Measurements from ENCODE around the gene S100A4.

S100A4 gene

GRCh38 chr1:153536671-153537375 lies 8.8 kb downstream of the S100A4 start:
- POLR2A ChIA-PET, result interaction anchor here (1.0 to 5.5 kb wide), 10 partner anchors 8 to 90 kb away, joined by 3 to 128 read pairs (median 16); partner anchors contain the start of genes S100A13, S100A16, S100A2 and S100A4
- DNase-seq (ENCODE audit: low read depth, low spot score), result no peak
- peak overlapping the region; percentile 99; the same call in 1 of the 2 replicates for H3K4me3 ChIP-seq (ENCODE audit: low read depth, low read length)
- CTCF ChIA-PET, result interaction anchor here (5.7 to 14.8 kb wide), 5 partner anchors 9 to 34 kb away, joined by 50 to 333 read pairs (median 97); partner anchors contain the start of genes S100A2, S100A3 and S100A4
- no peak for TF ChIP-seq CTCF (IDR thresholded peaks at IDR 0.05; ENCODE audit: insufficient read depth, low read length, missing control alignments)

- no peak for DNase-seq (ENCODE audit: low read depth, low spot score)
- peak overlapping the region; percentile 99 for H3K4me3 ChIP-seq (ENCODE audit: low read depth, low read length)
- POLR2A ChIA-PET, result interaction anchor here (0.6 to 5.5 kb wide), 16 partner anchors 9 to 98 kb away, joined by 3 to 128 read pairs (median 4); partner anchors contain the start of genes CHTOP, S100A13, S100A16 and S100A2
- CTCF ChIA-PET, result interaction anchor here (1.2 to 14.8 kb wide), 7 partner anchors 10 to 184 kb away, joined by 3 to 333 read pairs (median 80); partner anchors contain the start of genes S100A1, S100A13, S100A2 and S100A3
- TF ChIP-seq CTCF (IDR thresholded peaks at IDR 0.05; ENCODE audit: insufficient read depth, low read length, missing control alignments), result no peak
These were observed 9.5 kb downstream of the S100A4 start for GRCh38 chr1:153536012-153536670.

DNA sequence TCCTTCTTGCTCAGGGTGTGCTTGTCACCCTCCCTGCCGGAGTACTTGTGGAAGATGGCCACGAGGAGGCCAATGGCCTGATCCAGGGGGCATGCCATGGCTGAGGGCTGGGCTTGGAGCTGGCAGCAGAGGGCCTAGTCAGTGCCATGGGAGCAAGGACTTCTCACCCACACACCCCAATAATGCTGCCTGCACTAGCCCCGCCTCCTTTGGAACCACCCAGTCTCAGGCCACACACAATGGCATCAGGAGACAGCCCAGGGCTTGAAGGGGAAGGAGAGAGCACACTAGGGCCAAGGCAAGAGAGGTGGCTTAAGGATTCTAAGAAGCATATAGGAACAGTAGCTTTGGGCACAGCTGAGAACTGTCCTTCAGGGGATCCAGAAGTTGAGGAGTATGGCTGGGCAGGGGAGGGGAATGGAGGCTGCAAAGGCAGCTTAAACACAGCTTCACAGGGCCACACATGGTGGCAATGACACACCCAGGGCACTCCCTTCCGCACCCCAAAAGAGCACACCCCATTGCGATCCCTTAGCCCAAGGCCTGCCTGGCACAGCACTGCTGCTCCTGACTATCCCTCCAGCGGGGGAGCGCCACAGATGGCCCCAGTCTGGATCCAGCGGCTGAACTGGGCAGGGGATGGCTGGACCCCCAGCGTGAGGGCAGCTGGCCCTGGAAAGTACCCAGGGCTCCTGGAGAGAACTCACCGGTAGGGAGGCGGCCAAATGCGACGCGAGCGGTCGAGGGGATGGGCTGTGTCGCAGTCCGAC lies 10.2 kb downstream of the S100A4 start, which contains the start of gene S100A6:
Gene S100A6 (minus strand): TSS at position 750 of the 770 bp plus-strand sequence. CDS start 652 bp downstream, at position 98.
- DNase-seq (ENCODE audit: low read depth, low spot score), result no peak
- peak within 1 kb of the TSS; percentile 99 for H3K4me3 ChIP-seq (ENCODE audit: low read depth, low read length)
- POLR2A ChIA-PET, result interaction anchor here (0.6 to 5.5 kb wide), 19 partner anchors 10 to 118 kb away, joined by 3 to 128 read pairs (median 5); partner anchors contain the start of genes CHTOP, S100A13, S100A16 and S100A2
- CTCF ChIA-PET, result interaction anchor here (0.8 to 14.8 kb wide), 10 partner anchors 10 to 183 kb away, joined by 3 to 333 read pairs (median 39); partner anchors contain the start of genes S100A1, S100A13, S100A16 and S100A2
- peak; percentile 25 for TF ChIP-seq CTCF (IDR thresholded peaks at IDR 0.05; ENCODE audit: insufficient read depth, low read length, missing control alignments)

GRCh38 chr1:153534925-153535241 lies 10.7 kb downstream of the S100A4 start:
- H3K4me3 ChIP-seq (ENCODE audit: low read depth, low read length), result peak overlapping the region; percentile 99
- ChIA-PET CTCF (interaction anchor here (0.8 to 14.8 kb wide), 11 partner anchors 10 to 215 kb away, joined by 3 to 333 read pairs (median 22); partner anchors contain the start of genes S100A1, S100A13, S100A16 and S100A2), POLR2A (interaction anchor here (1.0 to 5.5 kb wide), 16 partner anchors 10 to 119 kb away, joined by 3 to 128 read pairs (median 8); partner anchors contain the start of genes CHTOP, S100A13, S100A16 and S100A2)
- DNase-seq (ENCODE audit: low read depth, low spot score), result no peak
- TF ChIP-seq CTCF (IDR thresholded peaks at IDR 0.05; ENCODE audit: insufficient read depth, low read length, missing control alignments), result no peak

DNA sequence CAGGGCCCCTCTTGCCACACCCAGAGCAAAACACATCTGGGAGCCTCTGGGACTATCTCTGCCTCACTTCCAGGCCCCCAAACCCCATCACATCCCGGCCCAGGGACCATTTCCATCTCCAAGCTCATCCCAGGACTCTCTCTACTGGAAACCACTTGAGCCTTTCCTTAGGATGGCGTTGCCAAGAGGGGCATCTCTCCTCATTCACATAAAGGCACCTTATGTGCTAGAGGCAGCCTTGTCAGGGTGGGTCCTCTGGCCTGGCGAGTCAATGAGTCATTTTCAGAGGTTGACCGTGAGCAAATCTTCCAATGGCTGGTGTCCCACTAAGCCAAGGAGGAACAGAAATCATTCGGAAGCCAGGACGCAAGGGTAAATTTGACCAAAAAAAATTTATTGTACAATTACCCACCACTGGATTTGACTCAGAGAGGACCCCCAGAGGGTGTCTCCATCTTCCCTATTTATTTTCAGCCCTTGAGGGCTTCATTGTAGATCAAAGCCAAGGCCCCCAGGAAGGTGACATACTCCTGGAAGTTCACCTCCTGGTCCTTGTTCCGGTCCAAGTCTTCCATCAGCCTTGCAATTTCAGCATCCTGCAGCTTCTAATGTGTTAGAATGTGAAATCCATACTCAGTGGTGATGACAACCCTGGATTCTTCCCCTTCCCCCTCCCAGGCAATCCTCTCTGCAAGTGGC lies 11.2 kb downstream of the S100A4 start:
- no peak for TF ChIP-seq CTCF (IDR thresholded peaks at IDR 0.05; ENCODE audit: insufficient read depth, low read length, missing control alignments)
- CTCF ChIA-PET, result interaction anchor here (0.8 to 14.8 kb wide), 14 partner anchors 9 to 215 kb away, joined by 3 to 333 read pairs (median 22); partner anchors contain the start of genes S100A1, S100A13, S100A16 and S100A2
- no peak for DNase-seq (ENCODE audit: low read depth, low spot score)
- POLR2A ChIA-PET, result interaction anchor here (0.7 to 5.5 kb wide), 17 partner anchors 10 to 174 kb away, joined by 3 to 128 read pairs (median 6); partner anchors contain the start of genes CHTOP, S100A13, S100A16 and S100A2
- peak overlapping the region; percentile 99 for H3K4me3 ChIP-seq (ENCODE audit: low read depth, low read length)

Measured in AG04449 (cell line).